SK-N-SH treated with all-trans-retinoic acid at 6 μM for 48 hours (cell line): ENCODE results near the gene RBM4.
A peak's percentile ranks its signal among the peaks of the same experiment; 100 is the strongest.

Experiments
- ATAC-seq: fragments of 200-7000 bp; cut with Tn5 transposase; 3 replicates; pipeline ENCODE4 v1.9.1; 2020; ENCODE audit warnings: mild to moderate bottlenecking, moderate library complexity
- BACH2 ChIP-seq: fragments of 250-450 bp; sonication (Bioruptor Pico); IDR thresholded peaks from 2 replicates; pipeline ENCODE4 v1.9.0; 2021; ENCODE audit warnings: mild to moderate bottlenecking, borderline replicate concordance
- CSDC2 ChIP-seq: fragments of 250-450 bp; sonication (Bioruptor Pico); IDR thresholded peaks from 2 replicates; pipeline ENCODE4 v1.5.0; 2020; ENCODE audit warnings: mild to moderate bottlenecking, moderate library complexity
- ESRRG ChIP-seq: fragments of 250-450 bp; sonication (Bioruptor Pico); IDR thresholded peaks from 2 replicates; pipeline ENCODE4 v1.6.1; 2021; ENCODE audit warnings: mild to moderate bottlenecking
- GLIS3 ChIP-seq: fragments of 250-450 bp; sonication (Bioruptor Pico); IDR thresholded peaks from 2 replicates; pipeline ENCODE4 v1.5.0; 2020; ENCODE audit warnings: mild to moderate bottlenecking, moderate library complexity
- ISL1 ChIP-seq: fragments of 250-450 bp; sonication (Bioruptor Pico); IDR thresholded peaks from 2 replicates; pipeline ENCODE4 v2.1.2; 2022; ENCODE audit warnings: mild to moderate bottlenecking, moderate library complexity
- OSR1 ChIP-seq: fragments of 250-450 bp; sonication (Bioruptor Pico); IDR thresholded peaks from 2 replicates; pipeline ENCODE4 v1.8.0; 2022; ENCODE audit warnings: moderate library complexity, mild to moderate bottlenecking, inconsistent platforms
- PPARA ChIP-seq: fragments of 250-450 bp; sonication (Bioruptor Pico); IDR thresholded peaks from 2 replicates; pipeline ENCODE4 v1.5.0; 2020; ENCODE audit warnings: mild to moderate bottlenecking, borderline replicate concordance
- RARB ChIP-seq: fragments of 250-450 bp; sonication (Bioruptor Pico); IDR thresholded peaks from 2 replicates; pipeline ENCODE4 v1.8.0; 2021; ENCODE audit warnings: mild to moderate bottlenecking, moderate library complexity
- SNAI2 ChIP-seq: fragments of 250-450 bp; sonication (Bioruptor Pico); IDR thresholded peaks from 2 replicates; pipeline ENCODE4 v1.5.0; 2020; ENCODE audit warnings: mild to moderate bottlenecking, moderate library complexity
- TCF4 ChIP-seq: fragments of 250-450 bp; sonication (Bioruptor Pico); IDR thresholded peaks from 2 replicates; pipeline ENCODE4 v1.8.0; 2021; ENCODE audit warnings: mild to moderate bottlenecking, moderate library complexity, borderline replicate concordance
- TOX ChIP-seq: fragments of 250-450 bp; sonication (Bioruptor Pico); IDR thresholded peaks from 2 replicates; pipeline ENCODE4 v1.8.0; 2021; ENCODE audit warnings: mild to moderate bottlenecking, moderate library complexity, borderline replicate concordance
- ZC3H10 ChIP-seq: fragments of 250-450 bp; sonication (Bioruptor Pico); IDR thresholded peaks from 2 replicates; pipeline ENCODE4 v1.5.1; 2021; ENCODE audit warnings: mild to moderate bottlenecking, moderate library complexity
- ZFP3 ChIP-seq: fragments of 250-450 bp; sonication (Bioruptor Pico); IDR thresholded peaks from 2 replicates; pipeline ENCODE4 v1.5.0; 2020; ENCODE audit warnings: mild to moderate bottlenecking, moderate library complexity
- ZFP30 ChIP-seq: fragments of 450-650 bp; formaldehyde crosslinking; IDR thresholded peaks from 2 replicates; pipeline ENCODE4 v1.5.0; 2022; ENCODE audit warnings: mild to moderate bottlenecking, moderate library complexity
- ZNF565 ChIP-seq: fragments of 450-650 bp; formaldehyde crosslinking; conservative IDR thresholded peaks from 2 replicates; pipeline ENCODE4 v1.5.0; 2020; ENCODE audit warnings: low read depth, mild to moderate bottlenecking, moderate library complexity
- ZNF70 ChIP-seq: fragments of 450-650 bp; formaldehyde crosslinking; IDR thresholded peaks from 2 replicates; pipeline ENCODE4 v1.5.0; 2020; ENCODE audit warnings: mild to moderate bottlenecking, moderate library complexity
- ZNF8 ChIP-seq: fragments of 450-650 bp; formaldehyde crosslinking; IDR thresholded peaks from 2 replicates; pipeline ENCODE4 v1.5.0; 2020; ENCODE audit warnings: mild to moderate bottlenecking, moderate library complexity
- TF ChIP-seq, protein P1 (sequence below): fragments of 250-450 bp; sonication (Bioruptor Pico); IDR thresholded peaks from 2 replicates; pipeline ENCODE4 v1.5.0; 2020; ENCODE audit warnings: mild to moderate bottlenecking, moderate library complexity
- TF ChIP-seq, protein P2 (sequence below): fragments of 250-450 bp; sonication (Bioruptor Pico); IDR thresholded peaks from 2 replicates; pipeline ENCODE4 v1.8.0; 2020; ENCODE audit warnings: mild to moderate bottlenecking, moderate library complexity, borderline replicate concordance

RBM4 gene

GRCh38 chr11:66616379-66617154, 21.9 kb upstream of the RBM4 start, which contains the start of gene RBM14 (continued):
- TF ChIP-seq, protein P1, sequence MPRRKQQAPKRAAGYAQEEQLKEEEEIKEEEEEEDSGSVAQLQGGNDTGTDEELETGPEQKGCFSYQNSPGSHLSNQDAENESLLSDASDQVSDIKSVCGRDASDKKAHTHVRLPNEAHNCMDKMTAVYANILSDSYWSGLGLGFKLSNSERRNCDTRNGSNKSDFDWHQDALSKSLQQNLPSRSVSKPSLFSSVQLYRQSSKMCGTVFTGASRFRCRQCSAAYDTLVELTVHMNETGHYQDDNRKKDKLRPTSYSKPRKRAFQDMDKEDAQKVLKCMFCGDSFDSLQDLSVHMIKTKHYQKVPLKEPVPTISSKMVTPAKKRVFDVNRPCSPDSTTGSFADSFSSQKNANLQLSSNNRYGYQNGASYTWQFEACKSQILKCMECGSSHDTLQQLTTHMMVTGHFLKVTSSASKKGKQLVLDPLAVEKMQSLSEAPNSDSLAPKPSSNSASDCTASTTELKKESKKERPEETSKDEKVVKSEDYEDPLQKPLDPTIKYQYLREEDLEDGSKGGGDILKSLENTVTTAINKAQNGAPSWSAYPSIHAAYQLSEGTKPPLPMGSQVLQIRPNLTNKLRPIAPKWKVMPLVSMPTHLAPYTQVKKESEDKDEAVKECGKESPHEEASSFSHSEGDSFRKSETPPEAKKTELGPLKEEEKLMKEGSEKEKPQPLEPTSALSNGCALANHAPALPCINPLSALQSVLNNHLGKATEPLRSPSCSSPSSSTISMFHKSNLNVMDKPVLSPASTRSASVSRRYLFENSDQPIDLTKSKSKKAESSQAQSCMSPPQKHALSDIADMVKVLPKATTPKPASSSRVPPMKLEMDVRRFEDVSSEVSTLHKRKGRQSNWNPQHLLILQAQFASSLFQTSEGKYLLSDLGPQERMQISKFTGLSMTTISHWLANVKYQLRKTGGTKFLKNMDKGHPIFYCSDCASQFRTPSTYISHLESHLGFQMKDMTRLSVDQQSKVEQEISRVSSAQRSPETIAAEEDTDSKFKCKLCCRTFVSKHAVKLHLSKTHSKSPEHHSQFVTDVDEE = peak; percentile 88
- TF ChIP-seq PPARA (CRISPR knock-in tag) = no peak
- TF ChIP-seq, all 23 proteins: peak for 8

GRCh38 chr11:66617155-66617834, 21.2 kb upstream of the RBM4 start:
- ATAC-seq = peak; percentile 53
- TF ChIP-seq, protein P2, sequence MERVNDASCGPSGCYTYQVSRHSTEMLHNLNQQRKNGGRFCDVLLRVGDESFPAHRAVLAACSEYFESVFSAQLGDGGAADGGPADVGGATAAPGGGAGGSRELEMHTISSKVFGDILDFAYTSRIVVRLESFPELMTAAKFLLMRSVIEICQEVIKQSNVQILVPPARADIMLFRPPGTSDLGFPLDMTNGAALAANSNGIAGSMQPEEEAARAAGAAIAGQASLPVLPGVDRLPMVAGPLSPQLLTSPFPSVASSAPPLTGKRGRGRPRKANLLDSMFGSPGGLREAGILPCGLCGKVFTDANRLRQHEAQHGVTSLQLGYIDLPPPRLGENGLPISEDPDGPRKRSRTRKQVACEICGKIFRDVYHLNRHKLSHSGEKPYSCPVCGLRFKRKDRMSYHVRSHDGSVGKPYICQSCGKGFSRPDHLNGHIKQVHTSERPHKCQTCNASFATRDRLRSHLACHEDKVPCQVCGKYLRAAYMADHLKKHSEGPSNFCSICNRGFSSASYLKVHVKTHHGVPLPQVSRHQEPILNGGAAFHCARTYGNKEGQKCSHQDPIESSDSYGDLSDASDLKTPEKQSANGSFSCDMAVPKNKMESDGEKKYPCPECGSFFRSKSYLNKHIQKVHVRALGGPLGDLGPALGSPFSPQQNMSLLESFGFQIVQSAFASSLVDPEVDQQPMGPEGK = no peak
- TF ChIP-seq ZFP3 (CRISPR knock-in tag) (no peak; the same call in 1 of the 2 replicates), CSDC2 (CRISPR knock-in tag) (no peak), ISL1 (0 out of 2 replicates have a peak, but pooled peaks have one; percentile 4), TCF4 (CRISPR knock-in tag) (no peak), TOX (no peak), RARB (CRISPR knock-in tag) (no peak), ZC3H10 (CRISPR knock-in tag) (0 out of 2 replicates have a peak, but pooled peaks have one; percentile 0), ZNF565 (CRISPR knock-in tag) (no peak)
- TF ChIP-seq, protein P1 = 0 out of 2 replicates have a peak, but pooled peaks have one; percentile 5

GRCh38 chr11:66619080-66619554, 19.4 kb upstream of the RBM4 start:
- TF ChIP-seq ZFP3 (CRISPR knock-in tag) (no peak), BACH2 (CRISPR knock-in tag) (no peak), ZNF8 (CRISPR knock-in tag) (no peak), ESRRG (no peak), ZFP30 (CRISPR knock-in tag) (no peak), SNAI2 (no peak)
- TF ChIP-seq, protein P1 = no peak
- no peak; the same call in 2 of the 3 replicates for ATAC-seq

- ATAC-seq = no peak
- no peak for TF ChIP-seq OSR1 (CRISPR knock-in tag)
- no peak for TF ChIP-seq BACH2 (CRISPR knock-in tag)
- TF ChIP-seq ISL1 = no peak
- no peak for TF ChIP-seq ZC3H10 (CRISPR knock-in tag)
- TF ChIP-seq, protein P1 = no peak
- no peak for TF ChIP-seq ZFP3 (CRISPR knock-in tag)
- no peak for TF ChIP-seq ZNF70 (CRISPR knock-in tag)
- no peak for TF ChIP-seq GLIS3 (CRISPR knock-in tag)
- no peak for TF ChIP-seq TOX
- no peak for TF ChIP-seq CSDC2 (CRISPR knock-in tag)
- no peak for TF ChIP-seq ZFP30 (CRISPR knock-in tag)
Observed at GRCh38 chr11:66624450-66624849, 14.1 kb upstream of the RBM4 start.
